HEK293 (cell line): ENCODE results near the gene KIRREL1.

Experiments used
- CTCF ChIA-PET: fragments of 350-600 bp; formaldehyde crosslinking; extraction: SDS; loops from one replicate; lab custom pipeline; 2021; ENCODE audit warnings: antibody characterized with exemption; lab: Yijun Ruan, JAX
- POLR2A ChIA-PET: fragments of 300-600 bp; formaldehyde crosslinking; extraction: SDS; loops from one replicate; lab custom pipeline; 2020; ENCODE audit warnings: antibody characterized with exemption, inconsistent platforms; lab: Yijun Ruan, JAX
- H3K27ac ChIP-seq: fragments of 200-500 bp; sonication (Bioruptor generic); 2 replicates; pipeline ENCODE4 v1.5.1; 2014; ENCODE audit warnings: low read depth, low read length, control low read depth, inconsistent platforms; ENCODE audit errors: extremely low read depth
- H3K36me3 ChIP-seq, 2 experiments: fragments of 200-500 bp in 1 of 2; sonication (Bioruptor generic) in 1 of 2; 1 replicate in 1 of 2; 2 replicates in 1 of 2; pipeline ENCODE4 v1.5.1; 2014 to 2017; ENCODE audit warnings: inconsistent platforms in 2 of 2, low read length in 2 of 2; ENCODE audit not compliant: control insufficient read depth in 2 of 2, insufficient read depth in 1 of 2
- H3K4me1 ChIP-seq: fragments of 200-500 bp; sonication (Bioruptor generic); 2 replicates; pipeline ENCODE4 v1.5.1; 2014; ENCODE audit warnings: mild to moderate bottlenecking, low read length, inconsistent platforms; ENCODE audit not compliant: control insufficient read depth, insufficient read depth
- H3K4me3 ChIP-seq: 2 replicates; pipeline ENCODE4 v1.5.1; 2011; ENCODE audit warnings: low read depth, mild to moderate bottlenecking, control low read depth, low read length, moderate library complexity
- H3K9me3 ChIP-seq: fragments of 200-500 bp; sonication (Bioruptor generic); 2 replicates; pipeline ENCODE4 v1.5.1; 2014; ENCODE audit warnings: low read depth, low read length, inconsistent platforms; ENCODE audit not compliant: control insufficient read depth, insufficient read depth
- AEBP2 ChIP-seq: fragments of 450-650 bp; formaldehyde crosslinking; IDR thresholded peaks from 2 replicates; pipeline ENCODE4 v1.5.1; 2016; ENCODE audit warnings: missing biosample characterization, missing genetic modification characterization, borderline replicate concordance
- EGR2 ChIP-seq: fragments of 450-650 bp; formaldehyde crosslinking; IDR thresholded peaks from 2 replicates; pipeline ENCODE4 v1.5.1; 2016; ENCODE audit warnings: low read depth, missing biosample characterization, missing genetic modification characterization
- FEZF1 ChIP-seq: fragments of 450-650 bp; formaldehyde crosslinking; IDR thresholded peaks from 2 replicates; pipeline ENCODE4 v1.5.1; 2016; ENCODE audit warnings: missing biosample characterization, missing genetic modification characterization
- HOXD13 ChIP-seq: sonication (generic); formaldehyde crosslinking; IDR thresholded peaks from 2 replicates; pipeline ENCODE4 v1.8.0; 2022; ENCODE audit warnings: missing genetic modification reagents, borderline replicate concordance
- KLF10 ChIP-seq: fragments of 450-650 bp; IDR thresholded peaks from 2 replicates; pipeline ENCODE4 v1.5.1; 2018; ENCODE audit warnings: missing biosample characterization, mild to moderate bottlenecking, missing genetic modification characterization
- SCRT1 ChIP-seq: fragments of 450-650 bp; formaldehyde crosslinking; IDR thresholded peaks from 2 replicates; pipeline ENCODE4 v1.5.1; 2016; ENCODE audit warnings: missing biosample characterization, missing genetic modification characterization, borderline replicate concordance
- SCRT2 ChIP-seq: fragments of 450-650 bp; formaldehyde crosslinking; IDR thresholded peaks from 2 replicates; pipeline ENCODE4 v1.5.1; 2016; ENCODE audit warnings: missing biosample characterization, missing genetic modification characterization
- SETDB1 ChIP-seq: IDR thresholded peaks from one replicate; pipeline ENCODE4 v1.6.1; 2017; ENCODE audit warnings: mild to moderate bottlenecking, low read length, moderate library complexity, mixed read lengths; ENCODE audit not compliant: insufficient read length
- ZBTB11 ChIP-seq: fragments of 450-650 bp; formaldehyde crosslinking; conservative IDR thresholded peaks from 2 replicates; pipeline ENCODE4 v1.5.1; 2016; ENCODE audit warnings: low read depth, missing biosample characterization, missing genetic modification characterization
- ZBTB48 ChIP-seq: fragments of 450-650 bp; formaldehyde crosslinking; IDR thresholded peaks from 2 replicates; pipeline ENCODE4 v1.5.1; 2016; ENCODE audit warnings: missing biosample characterization, missing genetic modification characterization
- ZFP41 ChIP-seq: fragments of 450-650 bp; formaldehyde crosslinking; IDR thresholded peaks from 2 replicates; pipeline ENCODE4 v1.5.1; 2016; ENCODE audit warnings: missing biosample characterization, missing genetic modification characterization, borderline replicate concordance
- ZNF175 ChIP-seq: fragments of 450-650 bp; formaldehyde crosslinking; IDR thresholded peaks from 2 replicates; pipeline ENCODE4 v1.5.1; 2016; ENCODE audit warnings: missing biosample characterization, missing genetic modification characterization
- ZNF18 ChIP-seq: fragments of 450-650 bp; formaldehyde crosslinking; IDR thresholded peaks from 2 replicates; pipeline ENCODE4 v1.5.1; 2016; ENCODE audit warnings: missing biosample characterization, missing genetic modification characterization
- ZNF214 ChIP-seq: fragments of 450-650 bp; formaldehyde crosslinking; IDR thresholded peaks from 2 replicates; pipeline ENCODE4 v1.5.1; 2017; ENCODE audit warnings: missing biosample characterization, mild to moderate bottlenecking, missing genetic modification characterization, borderline replicate concordance
- ZNF24 ChIP-seq: fragments of 450-650 bp; formaldehyde crosslinking; IDR thresholded peaks from 2 replicates; pipeline ENCODE4 v1.5.1; 2016; ENCODE audit warnings: missing biosample characterization, missing genetic modification characterization
- ZNF362 ChIP-seq: fragments of 450-650 bp; formaldehyde crosslinking; IDR thresholded peaks from 2 replicates; pipeline ENCODE4 v1.5.1; 2016; ENCODE audit warnings: missing biosample characterization, missing genetic modification characterization
- ZNF37A ChIP-seq: fragments of 450-650 bp; IDR thresholded peaks from 2 replicates; pipeline ENCODE4 v1.5.1; 2018; ENCODE audit warnings: missing biosample characterization, missing genetic modification characterization
- ZNF404 ChIP-seq: fragments of 450-650 bp; formaldehyde crosslinking; IDR thresholded peaks from 2 replicates; pipeline ENCODE4 v1.5.1; 2017; ENCODE audit warnings: missing biosample characterization, missing genetic modification characterization
- ZNF423 ChIP-seq: fragments of 450-650 bp; formaldehyde crosslinking; IDR thresholded peaks from 2 replicates; pipeline ENCODE4 v1.5.1; 2016; ENCODE audit warnings: missing biosample characterization, missing genetic modification characterization
- ZNF544 ChIP-seq: fragments of 450-650 bp; formaldehyde crosslinking; IDR thresholded peaks from 2 replicates; pipeline ENCODE4 v1.5.0; 2017; ENCODE audit warnings: missing biosample characterization, missing genetic modification characterization
- ZNF571 ChIP-seq: fragments of 450-650 bp; formaldehyde crosslinking; IDR thresholded peaks from 2 replicates; pipeline ENCODE4 v1.5.0; 2017; ENCODE audit warnings: missing biosample characterization, missing genetic modification characterization
- ZNF580 ChIP-seq: fragments of 450-650 bp; formaldehyde crosslinking; IDR thresholded peaks from 2 replicates; pipeline ENCODE4 v1.5.1; 2016; ENCODE audit warnings: missing biosample characterization, missing genetic modification characterization
- ZNF626 ChIP-seq: fragments of 450-650 bp; sonication (Bioruptor Pico); formaldehyde crosslinking; IDR thresholded peaks from 2 replicates; pipeline ENCODE4 v1.5.1; 2018; ENCODE audit warnings: missing biosample characterization, missing genetic modification characterization, inconsistent platforms
- ZNF660 ChIP-seq: fragments of 450-650 bp; IDR thresholded peaks from 2 replicates; pipeline ENCODE4 v1.5.1; 2018; ENCODE audit warnings: missing biosample characterization, mild to moderate bottlenecking, missing genetic modification characterization
- ZNF692 ChIP-seq: fragments of 450-650 bp; formaldehyde crosslinking; IDR thresholded peaks from 2 replicates; pipeline ENCODE4 v1.5.1; 2016; ENCODE audit warnings: missing biosample characterization, missing genetic modification characterization
- ZNF776 ChIP-seq: fragments of 450-650 bp; formaldehyde crosslinking; IDR thresholded peaks from 2 replicates; pipeline ENCODE4 v1.5.0; 2017; ENCODE audit warnings: missing biosample characterization, missing genetic modification characterization, borderline replicate concordance

The KIRREL1 gene

GRCh38 chr1:158089476-158089875, 96.0 kb downstream of the KIRREL1 start:
- Histone ChIP-seq H3K36me3 (peaks cover 0 to 78% of the 10 kb centered on the region in 2 experiments), H3K9me3 (no peaks in the 10 kb centered on the region), H3K27ac (no peak overlapping the region), H3K4me1 (no peaks in the 10 kb centered on the region), H3K4me3 (no peak overlapping the region)
- POLR2A ChIA-PET, result no interaction called here
- TF ChIP-seq ZNF626 (tag by site-specific recombination) (no peak), AEBP2 (tag by site-specific recombination) (no peak), ZNF24 (tag by site-specific recombination) (no peak), ZNF175 (no peak), ZNF37A (tag by site-specific recombination) (no peak), ZBTB11 (tag by site-specific recombination) (no peak), ZNF776 (tag by site-specific recombination) (no peak), ZNF214 (tag by site-specific recombination) (no peak), ZNF423 (no peak), ZNF404 (no peak), ZFP41 (tag by site-specific recombination) (no peak), SCRT1 (tag by site-specific recombination) (no peak), ZNF544 (tag by site-specific recombination) (no peak), ZNF580 (tag by site-specific recombination) (no peak), SETDB1 (no peak), ZNF571 (no peak), ZNF362 (tag by site-specific recombination) (no peak), HOXD13 (no peak), ZBTB48 (tag by site-specific recombination) (no peak), KLF10 (tag by site-specific recombination) (no peak)
- CTCF ChIA-PET, result interaction anchor here (3.7 to 7.0 kb wide), 2 partner anchors 97 to 126 kb away, joined by 14 to 132 read pairs; partner anchors contain the start of gene KIRREL1

- H3K4me1 ChIP-seq, result no peaks in the 10 kb centered on the region
- CTCF ChIA-PET, result no interaction called here
- TF ChIP-seq EGR2 (tag by site-specific recombination), result peak; percentile 73
- TF ChIP-seq ZNF660 (tag by site-specific recombination), result no peak
- no peak for TF ChIP-seq ZNF692 (tag by site-specific recombination)
- TF ChIP-seq ZNF18 (tag by site-specific recombination), result no peak
- TF ChIP-seq FEZF1 (tag by site-specific recombination), result no peak
- TF ChIP-seq SCRT2 (tag by site-specific recombination), result peak; percentile 95
- TF ChIP-seq, all 188 proteins: peak for 2
- Histone ChIP-seq H3K27ac (no peak overlapping the region), H3K9me3 (no peaks in the 10 kb centered on the region), H3K4me3 (no peak overlapping the region), H3K36me3 (peaks cover 0 to 77% of the 10 kb centered on the region in 2 experiments; a peak in 2 of 3 replicates)
- POLR2A ChIA-PET, result no interaction called here
Observed at GRCh38 chr1:158089925-158090637, 96.6 kb downstream of the KIRREL1 start.
